Rectal smooth muscle tissue (tissue), 1 donor: Measurements from ENCODE around the gene HOXB13.

Source experiments
- H3K27ac ChIP-seq: one replicate; pipeline ENCODE4 v1.7.0; 2013; ENCODE audit warnings: low read depth, low read length, inconsistent platforms
- H3K27me3 ChIP-seq: one replicate; pipeline ENCODE4 v1.7.0; 2013; ENCODE audit warnings: low read length; ENCODE audit not compliant: control insufficient read depth, insufficient read depth
- H3K36me3 ChIP-seq: one replicate; pipeline ENCODE4 v1.7.0; 2013; ENCODE audit warnings: low read length; ENCODE audit not compliant: control insufficient read depth, insufficient read depth
- H3K4me1 ChIP-seq: one replicate; pipeline ENCODE4 v1.7.0; 2013; ENCODE audit warnings: low read length; ENCODE audit not compliant: control insufficient read depth, insufficient read depth
- H3K4me3 ChIP-seq: one replicate; pipeline ENCODE4 v1.7.0; 2013; ENCODE audit warnings: low read length
- H3K9ac ChIP-seq: one replicate; pipeline ENCODE4 v1.7.0; 2013; ENCODE audit warnings: low read length

The HOXB13 gene

GRCh38 chr17:48728232-48729231 lies at the start of gene HOXB13:
Gene HOXB13 (minus strand): TSS chr17:48728750. CDS start chr17:48728593, 157 bp downstream.
- Histone ChIP-seq H3K27me3 (peaks cover 59% of the 10 kb centered on the region), H3K4me1 (no peaks in the 10 kb centered on the region), H3K36me3 (no peaks in the 10 kb centered on the region), H3K27ac (no peak within 1 kb of the TSS), H3K4me3 (peak within 1 kb of the TSS; percentile 66), H3K9ac (peak within 1 kb of the TSS; percentile 43)

- H3K36me3 ChIP-seq, result no peaks in the 10 kb centered on the region
- no peaks in the 10 kb centered on the region for H3K27me3 ChIP-seq
- no peaks in the 10 kb centered on the region for H3K4me1 ChIP-seq
- H3K4me3 ChIP-seq, result no peak overlapping the region
- H3K9ac ChIP-seq, result no peak overlapping the region
- H3K27ac ChIP-seq, result no peak overlapping the region
Measured at GRCh38 chr17:48776602-48777001, 48.1 kb upstream of the HOXB13 start.

- no peak overlapping the region for H3K27ac ChIP-seq
- no peak overlapping the region for H3K4me3 ChIP-seq
- H3K27me3 ChIP-seq, result no peaks in the 10 kb centered on the region
- H3K4me1 ChIP-seq, result no peaks in the 10 kb centered on the region
- no peak overlapping the region for H3K9ac ChIP-seq
- H3K36me3 ChIP-seq, result no peaks in the 10 kb centered on the region
Measured at GRCh38 chr17:48773245-48773644, 44.7 kb upstream of the HOXB13 start.

- Histone ChIP-seq H3K9ac (no peak overlapping the region), H3K27me3 (no peaks in the 10 kb centered on the region), H3K4me1 (no peaks in the 10 kb centered on the region), H3K4me3 (no peak overlapping the region), H3K36me3 (no peaks in the 10 kb centered on the region), H3K27ac (no peak overlapping the region)
Measured at GRCh38 chr17:48770954-48771353, 42.4 kb upstream of the HOXB13 start.

- Histone ChIP-seq H3K27ac (no peak overlapping the region), H3K9ac (no peak overlapping the region), H3K36me3 (no peaks in the 10 kb centered on the region), H3K4me1 (no peaks in the 10 kb centered on the region), H3K4me3 (no peak overlapping the region), H3K27me3 (no peaks in the 10 kb centered on the region)
Measured at GRCh38 chr17:48769009-48769675, 40.6 kb upstream of the HOXB13 start.

- Histone ChIP-seq H3K36me3 (no peaks in the 10 kb centered on the region), H3K27me3 (no peaks in the 10 kb centered on the region), H3K9ac (no peak overlapping the region), H3K4me1 (no peaks in the 10 kb centered on the region), H3K4me3 (no peak overlapping the region), H3K27ac (no peak overlapping the region)
Measured at GRCh38 chr17:48767263-48767774, 38.8 kb upstream of the HOXB13 start.

- Histone ChIP-seq H3K36me3 (no peaks in the 10 kb centered on the region), H3K4me3 (no peak overlapping the region), H3K9ac (no peak overlapping the region), H3K4me1 (no peaks in the 10 kb centered on the region), H3K27ac (no peak overlapping the region), H3K27me3 (peaks cover 3% of the 10 kb centered on the region)
Measured at GRCh38 chr17:48761114-48761513, 32.6 kb upstream of the HOXB13 start.

GRCh38 chr17:48760411-48760810 lies 31.9 kb upstream of the HOXB13 start:
- Histone ChIP-seq H3K4me3 (no peak overlapping the region), H3K27ac (no peak overlapping the region), H3K9ac (no peak overlapping the region), H3K36me3 (no peaks in the 10 kb centered on the region), H3K27me3 (peaks cover 3% of the 10 kb centered on the region), H3K4me1 (no peaks in the 10 kb centered on the region)

GRCh38 chr17:48759288-48759687 lies 30.7 kb upstream of the HOXB13 start:
- no peak overlapping the region for H3K27ac ChIP-seq
- H3K27me3 ChIP-seq, result peaks cover 14% of the 10 kb centered on the region
- H3K4me3 ChIP-seq, result no peak overlapping the region
- H3K4me1 ChIP-seq, result no peaks in the 10 kb centered on the region
- no peak overlapping the region for H3K9ac ChIP-seq
- no peaks in the 10 kb centered on the region for H3K36me3 ChIP-seq

GRCh38 chr17:48757524-48757961 lies 29.0 kb upstream of the HOXB13 start:
- Histone ChIP-seq H3K4me1 (no peaks in the 10 kb centered on the region), H3K36me3 (no peaks in the 10 kb centered on the region), H3K27ac (no peak overlapping the region), H3K4me3 (no peak overlapping the region), H3K9ac (no peak overlapping the region), H3K27me3 (peaks cover 31% of the 10 kb centered on the region)

GRCh38 chr17:48756830-48757251 lies 28.3 kb upstream of the HOXB13 start:
- no peaks in the 10 kb centered on the region for H3K4me1 ChIP-seq
- H3K27me3 ChIP-seq, result peaks cover 38% of the 10 kb centered on the region
- H3K36me3 ChIP-seq, result no peaks in the 10 kb centered on the region
- H3K4me3 ChIP-seq, result no peak overlapping the region
- H3K27ac ChIP-seq, result no peak overlapping the region
- no peak overlapping the region for H3K9ac ChIP-seq

GRCh38 chr17:48755356-48755755 lies 26.8 kb upstream of the HOXB13 start:
- H3K36me3 ChIP-seq, result no peaks in the 10 kb centered on the region
- no peak overlapping the region for H3K9ac ChIP-seq
- no peaks in the 10 kb centered on the region for H3K4me1 ChIP-seq
- H3K27ac ChIP-seq, result no peak overlapping the region
- H3K27me3 ChIP-seq, result peaks cover 46% of the 10 kb centered on the region
- H3K4me3 ChIP-seq, result no peak overlapping the region
